K562 (cell line): ENCODE measurements around the gene OGDH. TPM values are rescaled to one million over a fixed set of nuclear protein-coding genes. Genes with fewer than 3 reads are reported as not detected.

ENCODE experiments used
- BRD4 ChIP-seq: fragments of 200-600 bp; sonication (generic); IDR thresholded peaks from 2 replicates; pipeline ENCODE4 v1.6.1; 2017; ENCODE audit warnings: inconsistent platforms
- EGR1 ChIP-seq: fragments of 450-650 bp; conservative IDR thresholded peaks from 2 replicates; pipeline ENCODE4 v1.6.1; 2017; ENCODE audit warnings: mild to moderate bottlenecking
- FOXA1 ChIP-seq: fragments of 450-650 bp; IDR thresholded peaks from 2 replicates; pipeline ENCODE4 v1.6.1; 2016; ENCODE audit warnings: mild to moderate bottlenecking, borderline replicate concordance
- HMGN3 ChIP-seq: IDR thresholded peaks from 2 replicates; pipeline ENCODE4 v1.6.1; 2011; ENCODE audit warnings: borderline replicate concordance, low read depth, mild to moderate bottlenecking, mixed read lengths, low read length; ENCODE audit not compliant: insufficient read length; ENCODE audit errors: extremely low read depth
- MAFF ChIP-seq: IDR thresholded peaks from 2 replicates; pipeline ENCODE4 v1.6.1; 2012; ENCODE audit warnings: low read length, improper control_type of control experiment
- MAZ ChIP-seq, 2 experiments: fragments of 450-650 bp in 1 of 2; sonication (generic) in 1 of 2; formaldehyde crosslinking; IDR thresholded peaks in 1 of 2; conservative IDR thresholded peaks in 1 of 2; 2 replicates each; pipeline versions ENCODE4 v1.4.0 to v1.5.0; 2020; ENCODE audit warnings: mild to moderate bottlenecking in 1 of 2, missing genetic modification reagents in 1 of 2
- MBD2 ChIP-seq: sonication (generic); IDR thresholded peaks from 2 replicates; pipeline ENCODE4 v1.6.1; 2016; ENCODE audit warnings: low read depth, borderline replicate concordance
- NONO ChIP-seq, 2 experiments: fragments of 200-400 bp in 1 of 2; fragments of 450-650 bp in 1 of 2; formaldehyde crosslinking in 1 of 2; IDR thresholded peaks; 2 replicates each; pipeline ENCODE4 v1.6.1; 2017; ENCODE audit warnings: low read depth in 2 of 2, mild to moderate bottlenecking in 2 of 2, moderate library complexity in 2 of 2, low read length in 1 of 2
- SMARCC2 ChIP-seq: fragments of 450-650 bp; IDR thresholded peaks from 2 replicates; pipeline ENCODE4 v1.6.1; 2017; ENCODE audit warnings: antibody characterized with exemption, moderate library complexity, mild to moderate bottlenecking, low read depth
- SUPT5H ChIP-seq: fragments of 450-650 bp; IDR thresholded peaks from 2 replicates; pipeline ENCODE4 v1.6.1; 2016
- TAF1 ChIP-seq: IDR thresholded peaks from 2 replicates; pipeline ENCODE4 v1.6.1; 2011; ENCODE audit warnings: mild to moderate bottlenecking, low read length, moderate library complexity; ENCODE audit not compliant: insufficient read depth, control insufficient read depth, severe bottlenecking; ENCODE audit errors: extremely low read depth
- TEAD1 ChIP-seq, 2 experiments: fragments of 450-650 bp in 1 of 2; sonication (generic) in 1 of 2; formaldehyde crosslinking; IDR thresholded peaks; 2 replicates each; pipeline versions ENCODE4 v1.4.0 to v1.8.0; 2020 to 2022; ENCODE audit warnings: mild to moderate bottlenecking in 2 of 2, missing genetic modification reagents in 1 of 2
- ZBTB7A ChIP-seq: IDR thresholded peaks from 2 replicates; pipeline ENCODE4 v1.6.1; 2011; ENCODE audit warnings: low read depth, mild to moderate bottlenecking, low read length, moderate library complexity, borderline replicate concordance; ENCODE audit not compliant: control insufficient read depth
- ZHX1 ChIP-seq: fragments of 150-350 bp; conservative IDR thresholded peaks from 2 replicates; pipeline ENCODE4 v1.6.1; 2014; ENCODE audit warnings: low read length
- ZNF224 ChIP-seq: sonication (generic); formaldehyde crosslinking; IDR thresholded peaks from 2 replicates; pipeline ENCODE4 v1.8.0; 2022; ENCODE audit warnings: mild to moderate bottlenecking, missing genetic modification reagents
- ZNF586 ChIP-seq: fragments of 450-650 bp; formaldehyde crosslinking; conservative IDR thresholded peaks from 2 replicates; pipeline ENCODE4 v1.4.0; 2020; ENCODE audit warnings: mild to moderate bottlenecking, moderate library complexity
- ZNF707 ChIP-seq: fragments of 250-450 bp; sonication (Bioruptor Pico); conservative IDR thresholded peaks from 2 replicates; pipeline ENCODE4 v1.8.0; 2022; ENCODE audit warnings: inconsistent platforms, mild to moderate bottlenecking, moderate library complexity
- polyA plus RNA-seq, 8 experiments: library from polyadenylated mRNA; depleted of rRNA in 4 of 8; stranded (reverse) in 5 of 8; unstranded in 3 of 8; fragments of >200 nt; fragmentation: Nextera tagmentation in 2 of 8; fragmentation: Illumina TruSeq in 1 of 8; extraction: Ambion mirVana in 2 of 8; extraction: Trizol in 1 of 8; gene quantifications; 2 replicates each; pipeline versions ENCODE4 v1.2.1 to v1.2.3, GENCODE V29; 2011 to 2014; ENCODE audit warnings: inconsistent platforms in 1 of 8, missing spikeins in 1 of 8
- total RNA-seq, 7 experiments: library from RNA; depleted of rRNA in 6 of 7; stranded (reverse); fragments of >200 nt in 6 of 7; fragmentation: Illumina TruSeq in 2 of 7; extraction: Trizol in 2 of 7; gene quantifications; 2 replicates each; pipeline versions ENCODE4 v1.2.1 to v1.2.3, GENCODE V29; 2011 to 2021; ENCODE audit warnings: low replicate concordance in 1 of 7
- TF ChIP-seq, protein P1 (sequence below), 2 experiments: fragments of 150-350 bp in 1 of 2; IDR thresholded peaks; 2 replicates each; pipeline ENCODE4 v1.6.1; 2012 to 2016; ENCODE audit warnings: low read depth in 2 of 2, low read length in 2 of 2, mild to moderate bottlenecking in 1 of 2, moderate library complexity in 1 of 2
- TF ChIP-seq, protein P2 (sequence below): sonication (generic); formaldehyde crosslinking; IDR thresholded peaks from 2 replicates; pipeline ENCODE4 v1.8.0; 2022; ENCODE audit warnings: mild to moderate bottlenecking, missing genetic modification reagents

Gene OGDH
- total and polyA plus RNA-seq, 9 of the 15 experiments (the other 6 are each of a cell fraction or from before 2014, with no cell fraction given): 3.1 to 80.3 (median 23.5) TPM

DNA sequence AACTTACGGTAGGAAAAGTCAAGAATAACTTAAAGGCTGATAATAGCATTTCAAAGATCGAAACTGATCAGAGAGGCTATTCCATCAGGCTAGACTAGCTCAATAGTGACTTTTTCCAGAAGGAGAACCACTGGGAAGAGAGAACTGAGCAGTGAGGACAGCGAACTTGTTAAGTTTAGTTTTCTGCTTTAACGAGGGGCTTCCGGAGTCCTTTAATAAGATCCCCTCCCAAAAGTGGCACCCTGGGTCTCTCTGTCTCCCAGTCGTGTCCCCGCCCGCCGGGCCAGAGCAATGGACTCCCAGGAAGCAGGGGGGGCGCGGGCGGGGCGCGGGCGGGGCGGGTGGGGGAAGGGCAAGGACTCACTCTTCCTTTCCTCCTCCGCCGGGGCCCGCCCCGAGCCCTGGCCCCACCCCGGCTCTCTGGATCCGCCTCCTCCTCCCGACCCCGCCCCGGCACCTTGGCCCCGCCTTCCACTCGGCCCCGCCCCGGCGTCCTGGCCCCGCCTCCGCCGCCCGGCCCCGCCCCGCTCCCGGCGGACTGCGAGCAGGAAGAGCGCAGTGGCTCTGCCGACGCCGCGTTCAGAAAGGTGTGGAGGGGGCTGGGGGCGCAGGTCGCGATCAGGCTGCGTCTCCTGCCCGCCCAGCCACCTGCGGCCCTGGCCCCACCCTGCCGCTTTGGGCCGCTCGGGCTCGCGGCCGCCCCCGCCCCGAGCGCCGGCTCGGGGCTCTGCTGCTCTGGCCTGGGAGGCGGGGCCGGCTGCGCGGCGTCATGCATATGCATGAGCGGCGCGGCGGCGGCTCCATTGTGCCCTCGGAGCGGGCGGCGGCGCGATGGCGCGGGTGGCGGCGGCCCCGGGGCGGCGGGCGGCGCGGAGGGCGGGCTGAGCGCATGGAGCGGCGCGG lies 141.9 kb downstream of the OGDH start, which contains the start of gene ZMIZ2 (continued):
- TF ChIP-seq, protein P1, sequence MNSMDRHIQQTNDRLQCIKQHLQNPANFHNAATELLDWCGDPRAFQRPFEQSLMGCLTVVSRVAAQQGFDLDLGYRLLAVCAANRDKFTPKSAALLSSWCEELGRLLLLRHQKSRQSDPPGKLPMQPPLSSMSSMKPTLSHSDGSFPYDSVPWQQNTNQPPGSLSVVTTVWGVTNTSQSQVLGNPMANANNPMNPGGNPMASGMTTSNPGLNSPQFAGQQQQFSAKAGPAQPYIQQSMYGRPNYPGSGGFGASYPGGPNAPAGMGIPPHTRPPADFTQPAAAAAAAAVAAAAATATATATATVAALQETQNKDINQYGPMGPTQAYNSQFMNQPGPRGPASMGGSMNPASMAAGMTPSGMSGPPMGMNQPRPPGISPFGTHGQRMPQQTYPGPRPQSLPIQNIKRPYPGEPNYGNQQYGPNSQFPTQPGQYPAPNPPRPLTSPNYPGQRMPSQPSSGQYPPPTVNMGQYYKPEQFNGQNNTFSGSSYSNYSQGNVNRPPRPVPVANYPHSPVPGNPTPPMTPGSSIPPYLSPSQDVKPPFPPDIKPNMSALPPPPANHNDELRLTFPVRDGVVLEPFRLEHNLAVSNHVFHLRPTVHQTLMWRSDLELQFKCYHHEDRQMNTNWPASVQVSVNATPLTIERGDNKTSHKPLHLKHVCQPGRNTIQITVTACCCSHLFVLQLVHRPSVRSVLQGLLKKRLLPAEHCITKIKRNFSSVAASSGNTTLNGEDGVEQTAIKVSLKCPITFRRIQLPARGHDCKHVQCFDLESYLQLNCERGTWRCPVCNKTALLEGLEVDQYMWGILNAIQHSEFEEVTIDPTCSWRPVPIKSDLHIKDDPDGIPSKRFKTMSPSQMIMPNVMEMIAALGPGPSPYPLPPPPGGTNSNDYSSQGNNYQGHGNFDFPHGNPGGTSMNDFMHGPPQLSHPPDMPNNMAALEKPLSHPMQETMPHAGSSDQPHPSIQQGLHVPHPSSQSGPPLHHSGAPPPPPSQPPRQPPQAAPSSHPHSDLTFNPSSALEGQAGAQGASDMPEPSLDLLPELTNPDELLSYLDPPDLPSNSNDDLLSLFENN (IDR thresholded peaks at IDR 0.05; ENCODE audit: low read depth in 2 of 2, low read length in 2 of 2): peak in 1 of 2 experiments; percentile 93; a peak in 2 of 4 replicates
- TF ChIP-seq MAZ (CRISPR knock-in tag; conservative IDR thresholded peaks at IDR 0.05 in 1 of 2, IDR thresholded peaks at IDR 0.05 in 1 of 2): peak; percentile 84 to 98
- no peak for TF ChIP-seq FOXA1
- TF ChIP-seq BRD4: no peak
- no peak for TF ChIP-seq TEAD1 (CRISPR knock-in tag; IDR thresholded peaks at IDR 0.05)
- TF ChIP-seq EGR1: peak; percentile 61
- TF ChIP-seq, protein P2, sequence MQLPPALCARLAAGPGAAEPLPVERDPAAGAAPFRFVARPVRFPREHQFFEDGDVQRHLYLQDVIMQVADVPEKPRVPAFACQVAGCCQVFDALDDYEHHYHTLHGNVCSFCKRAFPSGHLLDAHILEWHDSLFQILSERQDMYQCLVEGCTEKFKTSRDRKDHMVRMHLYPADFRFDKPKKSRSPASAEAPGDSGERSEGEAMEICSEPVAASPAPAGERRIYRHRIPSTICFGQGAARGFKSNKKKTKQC (CRISPR knock-in tag): 0 out of 2 replicates have a peak, but pooled peaks have one; percentile 4
- TF ChIP-seq SMARCC2: no peak
- peak in 1 of 2 experiments; percentile 84; a peak in 3 of 4 replicates for TF ChIP-seq NONO (IDR thresholded peaks at IDR 0.05; ENCODE audit: low read depth in 2 of 2, low read length in 1 of 2)
- TF ChIP-seq MBD2: peak; percentile 22; the same call in 1 of the 2 replicates
- TF ChIP-seq ZNF586 (CRISPR knock-in tag): no peak
- peak; percentile 24; the same call in 1 of the 2 replicates for TF ChIP-seq ZBTB7A
- peak; percentile 54; the same call in 1 of the 2 replicates for TF ChIP-seq SUPT5H
- TF ChIP-seq MAFF: no peak; the same call in 1 of the 2 replicates
- TF ChIP-seq ZNF707: no peak
- TF ChIP-seq ZHX1: no peak
- peak; percentile 10 for TF ChIP-seq TAF1
- no peak for TF ChIP-seq ZNF224 (CRISPR knock-in tag)
- peak; percentile 54 for TF ChIP-seq HMGN3
